Naive thymus-derived CD4-positive, alpha-beta T cell (primary cell): ENCODE measurements around the gene KRT8. TPM values are rescaled to one million over a fixed set of nuclear protein-coding genes. Genes with fewer than 3 reads are reported as not detected.
"Not testable (repeated sequence)": the region's sequence is repeated elsewhere in the genome, so short reads cannot be mapped to it uniquely, and the experiment has no call there.

Experiments used
- ATAC-seq: fragments of 150-1000 bp; cut with Tn5 transposase; 2 replicates; pipeline ENCODE4 v1.10.0; 2021; ENCODE audit warnings: mild to moderate bottlenecking, moderate library complexity
- CTCF ChIA-PET: fragments of 350-600 bp; sonication (Branson Sonifier 250); formaldehyde crosslinking; loops from one replicate; lab custom pipeline; 2021; ENCODE audit warnings: antibody characterized with exemption; lab: Charles Lee
- POLR2A ChIA-PET: fragments of 350-600 bp; sonication (Branson Sonifier 250); formaldehyde crosslinking; loops from one replicate; lab custom pipeline; 2021; ENCODE audit warnings: antibody characterized with exemption, inconsistent platforms; lab: Charles Lee
- DNase-seq, 9 donors: peaks; one replicate each; pipeline versions ENCODE4 v3.0.0 to v3.0.0-alpha.2; 2020 to 2022; ENCODE audit warnings: mixed read lengths in 1 of 9
- H3K27ac ChIP-seq: one replicate; pipeline ENCODE4 v1.7.0; 2013; ENCODE audit warnings: mild to moderate bottlenecking, low read depth, low read length, moderate library complexity
- H3K27me3 ChIP-seq, 2 donors: one replicate each; pipeline ENCODE4 v1.7.0; 2013; ENCODE audit warnings: low read length in 2 of 2, mild to moderate bottlenecking in 2 of 2, moderate library complexity in 2 of 2; ENCODE audit not compliant: control insufficient read depth in 2 of 2, insufficient read depth in 2 of 2
- H3K36me3 ChIP-seq, 3 experiments: 1 replicate in 2 of 3; 2 replicates in 1 of 3; pipeline ENCODE4 v1.7.0; 2013; ENCODE audit warnings: low read length in 3 of 3, mild to moderate bottlenecking in 3 of 3, moderate library complexity in 1 of 3; ENCODE audit not compliant: insufficient read depth in 3 of 3, control insufficient read depth in 2 of 3
- H3K4me1 ChIP-seq, 2 donors: one replicate each; pipeline ENCODE4 v1.7.0; 2013; ENCODE audit warnings: low read length in 2 of 2, mild to moderate bottlenecking in 2 of 2, moderate library complexity in 1 of 2; ENCODE audit not compliant: control insufficient read depth in 2 of 2, insufficient read depth in 2 of 2
- H3K4me3 ChIP-seq: 2 replicates; pipeline ENCODE4 v1.7.0; 2013; ENCODE audit warnings: mild to moderate bottlenecking, low read length
- H3K9me3 ChIP-seq, 3 experiments: 1 replicate in 2 of 3; 2 replicates in 1 of 3; pipeline ENCODE4 v1.7.0; 2013; ENCODE audit warnings: low read length in 3 of 3; ENCODE audit not compliant: control insufficient read depth in 2 of 3
- H3K27ac Mint-ChIP-seq, 9 donors: one replicate each; pipeline ENCODE4 v1.8.0; 2020 to 2022; ENCODE audit warnings: mixed read lengths in 9 of 9, mild to moderate bottlenecking in 8 of 9, moderate library complexity in 5 of 9, inconsistent platforms in 2 of 9
- H3K27me3 Mint-ChIP-seq, 5 donors: one replicate each; pipeline ENCODE4 v1.8.0; 2021 to 2022; ENCODE audit warnings: mixed read lengths in 5 of 5, mild to moderate bottlenecking in 1 of 5
- H3K36me3 Mint-ChIP-seq, 5 donors: one replicate each; pipeline ENCODE4 v1.8.0; 2020 to 2022; ENCODE audit warnings: mixed read lengths in 5 of 5, mild to moderate bottlenecking in 3 of 5, inconsistent platforms in 1 of 5
- H3K4me1 Mint-ChIP-seq, 7 donors: one replicate each; pipeline ENCODE4 v1.8.0; 2020 to 2022; ENCODE audit warnings: mixed read lengths in 7 of 7, mild to moderate bottlenecking in 3 of 7, inconsistent platforms in 1 of 7
- H3K4me3 Mint-ChIP-seq, 10 donors: one replicate each; pipeline ENCODE4 v1.8.0; 2020 to 2022; ENCODE audit warnings: mild to moderate bottlenecking in 10 of 10, mixed read lengths in 10 of 10, moderate library complexity in 6 of 10, inconsistent platforms in 2 of 10
- H3K9me3 Mint-ChIP-seq, 11 donors: one replicate each; pipeline ENCODE4 v1.8.0; 2020 to 2022; ENCODE audit warnings: mixed read lengths in 11 of 11, mild to moderate bottlenecking in 4 of 11, inconsistent platforms in 1 of 11, moderate library complexity in 1 of 11
- intact Hi-C, 2 donors: fragments of 100-400 bp; cut with micrococcal nuclease; formaldehyde crosslinking; loops; one replicate each; pipeline ENCODE4 v1.15.1; 2023
- polyA plus RNA-seq, 2 donors: library from polyadenylated mRNA; unstranded; fragments of 300-500 nt; fragmentation: Illumina TruSeq; gene quantifications; one replicate each; pipeline ENCODE4 v1.2.3, GENCODE V29; 2021
- total RNA-seq, 6 experiments: library from RNA in 5 of 6; stranded (reverse) in 5 of 6; gene quantifications; 1 replicate in 5 of 6; 2 replicates in 1 of 6; pipeline ENCODE4 v1.2.3 and lab custom pipeline; 2021 to 2026

Gene KRT8
- total and polyA plus RNA-seq, 7 experiments from 2014 or later, result 0.09 to 0.62 (median 0.56) TPM; not detected in 2

GRCh38 chr12:52884526-52885293 is 20.2 kb downstream of the KRT8 start:
- intact Hi-C loops, result loop anchor here (1.0 kb wide), 1 partner anchor 97 kb away; no protein-coding TSS in a partner anchor
- peak; percentile 87 for ATAC-seq
- DNase-seq, result peak; percentile 59 to 85 (median 76)
- no peak overlapping the region for H3K27ac ChIP-seq
- ChIA-PET CTCF (interaction anchor here (0.6 to 22.1 kb wide), 32 partner anchors 9 to 607 kb away, joined by 3 to 731 read pairs (median 5); partner anchors contain the start of genes KRT1, KRT18 and KRT74), POLR2A (interaction anchor here (3.2 kb wide), 1 partner anchor 96 kb away, joined by 18 read pairs; no protein-coding TSS in a partner anchor)
- H3K27me3 ChIP-seq, result peaks cover 0 to 3% of the 10 kb centered on the region in 2 donors
- no peak overlapping the region for H3K27ac Mint-ChIP-seq
- H3K27me3 Mint-ChIP-seq, result peaks cover 0 to 22% (median 8%) of the 10 kb centered on the region in 5 donors
- H3K4me1 Mint-ChIP-seq, result peaks cover 0 to 7% (median 5%) of the 10 kb centered on the region in 7 donors
- H3K9me3 ChIP-seq, result no peaks in the 10 kb centered on the region
- no peaks in the 10 kb centered on the region for H3K9me3 Mint-ChIP-seq
- no peak overlapping the region for H3K4me3 ChIP-seq
- H3K4me1 ChIP-seq, result peaks cover 5 to 6% of the 10 kb centered on the region in 2 donors
- H3K36me3 ChIP-seq, result no peaks in the 10 kb centered on the region
- H3K4me3 Mint-ChIP-seq, result no peak overlapping the region
- H3K36me3 Mint-ChIP-seq, result no peaks in the 10 kb centered on the region

GRCh38 chr12:52880499-52880898 is 24.4 kb downstream of the KRT8 start:
- intact Hi-C loops, result loop anchor here in 1 of 2 donors (1.0 kb wide), 2 partner anchors 101 to 728 kb away; no protein-coding TSS in a partner anchor
- H3K4me3 Mint-ChIP-seq, result peak overlapping the region in 4 of 10 donors; percentile 71 to 80 (median 76)
- H3K27ac ChIP-seq, H3K4me3 ChIP-seq, H3K9me3 ChIP-seq, ATAC-seq, H3K9me3 Mint-ChIP-seq, H3K36me3 Mint-ChIP-seq, H3K27me3 ChIP-seq, H3K36me3 ChIP-seq, DNase-seq, H3K4me1 ChIP-seq: not testable (repeated sequence)
- peak overlapping the region in 1 of 9 donors; percentile 46 for H3K27ac Mint-ChIP-seq
- H3K27me3 Mint-ChIP-seq, result peaks cover 0 to 19% (median 8%) of the 10 kb centered on the region in 5 donors
- ChIA-PET POLR2A (interaction anchor here (0.7 to 1.0 kb wide), 3 partner anchors 173 to 267 kb away, joined by 3 read pairs; no protein-coding TSS in a partner anchor), CTCF (interaction anchor here (0.6 to 22.1 kb wide), 29 partner anchors 9 to 740 kb away, joined by 3 to 731 read pairs (median 4); partner anchors contain the start of genes KRT1, KRT5 and KRT74)
- peaks cover 0 to 11% (median 7%) of the 10 kb centered on the region in 7 donors for H3K4me1 Mint-ChIP-seq

- Mint-ChIP-seq H3K4me1 (peaks cover 3 to 13% (median 11%) of the 10 kb centered on the region in 7 donors), H3K4me3 (peak overlapping the region; percentile 51 to 85 (median 76)), H3K27me3 (peaks cover 0 to 21% (median 8%) of the 10 kb centered on the region in 5 donors), H3K27ac (peak overlapping the region in 6 of 9 donors; percentile 5 to 54 (median 32)), H3K9me3 (no peaks in the 10 kb centered on the region), H3K36me3 (no peaks in the 10 kb centered on the region)
- Histone ChIP-seq H3K27ac (no peak overlapping the region), H3K9me3 (no peaks in the 10 kb centered on the region), H3K27me3 (peaks cover 0 to 3% of the 10 kb centered on the region in 2 donors), H3K36me3 (no peaks in the 10 kb centered on the region), H3K4me3 (peak overlapping the region; percentile 48), H3K4me1 (peaks cover 5 to 6% of the 10 kb centered on the region in 2 donors)
- ATAC-seq, result peak; percentile 99
- ChIA-PET CTCF (interaction anchor here (0.6 to 22.1 kb wide), 52 partner anchors 9 to 1870 kb away, joined by 3 to 731 read pairs (median 4); partner anchors contain the start of genes KRT1, KRT5 and KRT74), POLR2A (interaction anchor here (0.7 to 2.9 kb wide), 6 partner anchors 171 to 295 kb away, joined by 3 to 26 read pairs (median 4); no protein-coding TSS in a partner anchor)
- DNase-seq, result peak; percentile 67 to 84 (median 79)
- intact Hi-C loops, result loop anchor here (1.0 to 5.0 kb wide), 10 partner anchors 9 to 727 kb away; partner anchors contain the start of gene KRT18 (in 1 of the 2)
Measured at GRCh38 chr12:52879394-52880351, 25.2 kb downstream of the KRT8 start.

DNA sequence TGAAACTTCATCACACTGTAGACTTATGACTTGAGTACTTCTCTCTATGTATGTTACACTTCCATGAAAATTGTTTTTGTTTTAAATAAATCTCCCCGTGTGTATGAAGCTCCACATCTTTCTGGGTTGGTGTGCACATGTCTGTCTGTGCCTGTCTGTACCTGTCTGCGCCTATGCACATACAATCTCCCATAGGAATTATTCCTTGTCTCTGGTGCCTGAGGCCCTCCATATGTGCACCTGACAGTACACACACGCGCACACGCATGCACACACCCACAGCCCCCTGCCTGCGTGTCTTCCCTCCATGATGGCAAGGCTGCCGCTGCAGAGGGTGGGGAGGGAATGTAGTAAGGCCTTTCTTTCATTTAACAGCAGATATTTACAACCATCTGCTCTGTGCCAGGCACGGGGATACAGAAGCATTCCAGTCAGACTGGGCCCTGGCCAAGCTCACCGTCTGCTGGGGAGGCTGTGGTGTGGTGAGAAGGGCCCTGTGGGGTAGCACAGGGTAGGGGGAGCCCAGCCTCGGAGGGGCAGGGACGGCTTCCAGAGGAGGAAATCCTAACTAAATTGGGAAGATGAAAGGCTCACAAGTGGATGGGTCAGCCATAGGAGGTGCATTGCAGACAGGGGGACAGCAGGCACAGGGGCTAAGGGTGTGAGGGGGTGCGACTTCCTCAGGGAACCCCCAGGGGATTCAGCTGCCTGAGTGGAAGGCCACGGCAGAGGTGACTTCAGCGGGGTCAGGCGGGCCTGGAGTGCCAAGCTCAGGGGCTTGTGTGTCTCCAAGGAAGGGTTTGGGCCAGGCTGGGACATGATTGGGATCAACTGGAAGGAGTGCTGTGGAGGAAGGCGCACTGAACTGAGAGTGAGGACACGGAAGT is 26.1 kb downstream of the KRT8 start:
- Histone ChIP-seq H3K36me3 (no peaks in the 10 kb centered on the region), H3K4me1 (peaks cover 6 to 8% of the 10 kb centered on the region in 2 donors), H3K9me3 (no peaks in the 10 kb centered on the region), H3K27ac (no peak overlapping the region), H3K4me3 (no peak overlapping the region), H3K27me3 (peaks cover 0 to 3% of the 10 kb centered on the region in 2 donors)
- DNase-seq, result no peak
- Mint-ChIP-seq H3K9me3 (no peaks in the 10 kb centered on the region), H3K27ac (peak overlapping the region in 2 of 9 donors; percentile 2 to 77), H3K27me3 (peaks cover 0 to 25% (median 8%) of the 10 kb centered on the region in 5 donors), H3K36me3 (no peaks in the 10 kb centered on the region), H3K4me3 (peak overlapping the region in 5 of 10 donors; percentile 51 to 85 (median 71)), H3K4me1 (peaks cover 11 to 19% (median 17%) of the 10 kb centered on the region in 7 donors)
- intact Hi-C loops, result loop anchor here (1.0 to 5.0 kb wide), 8 partner anchors 8 to 722 kb away; partner anchors contain the start of gene KRT18 (in 1 of the 2)
- no peak for ATAC-seq
- CTCF ChIA-PET, result interaction anchor here (0.7 to 22.1 kb wide), 34 partner anchors 8 to 723 kb away, joined by 3 to 731 read pairs (median 4); partner anchors contain the start of genes KRT1 and KRT74
- POLR2A ChIA-PET, result interaction anchor here (1.3 to 2.9 kb wide), 3 partner anchors 248 to 294 kb away, joined by 4 to 26 read pairs (median 4); no protein-coding TSS in a partner anchor

DNA sequence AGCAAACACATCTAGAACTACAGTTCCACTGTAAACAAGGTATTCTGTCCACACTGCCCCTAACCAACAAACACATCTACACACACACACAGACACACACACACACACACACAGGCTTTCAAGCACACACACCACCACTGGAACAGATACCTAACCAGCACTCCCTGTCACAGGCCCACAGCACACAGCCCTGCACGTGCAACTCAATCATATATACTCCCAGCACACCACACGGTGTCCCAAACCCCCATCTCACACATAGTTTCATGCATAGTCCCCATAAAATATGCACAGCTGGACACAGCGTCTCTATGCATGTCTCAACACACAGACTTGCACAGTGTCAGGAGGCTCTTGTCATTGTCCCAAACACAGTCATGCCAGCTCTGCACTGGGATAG is 27.6 kb downstream of the KRT8 start:
- Mint-ChIP-seq H3K36me3 (no peaks in the 10 kb centered on the region), H3K4me1 (peaks cover 15 to 28% (median 26%) of the 10 kb centered on the region in 7 donors), H3K4me3 (peak overlapping the region in 1 of 10 donors; percentile 54), H3K27ac (peak overlapping the region in 1 of 9 donors; percentile 17), H3K9me3 (no peaks in the 10 kb centered on the region), H3K27me3 (peaks cover 0 to 32% (median 8%) of the 10 kb centered on the region in 5 donors)
- DNase-seq (no peak), ATAC-seq (no peak)
- CTCF ChIA-PET, result interaction anchor here (0.5 to 22.1 kb wide), 13 partner anchors 96 to 608 kb away, joined by 3 to 731 read pairs (median 4); partner anchors contain the start of genes KRT1 and KRT74
- H3K4me3 ChIP-seq, result no peak overlapping the region
- POLR2A ChIA-PET, result interaction anchor here (0.7 to 2.9 kb wide), 3 partner anchors 285 to 297 kb away, joined by 3 to 26 read pairs (median 3); no protein-coding TSS in a partner anchor
- peaks cover 0 to 3% of the 10 kb centered on the region in 2 donors for H3K27me3 ChIP-seq
- no peaks in the 10 kb centered on the region for H3K36me3 ChIP-seq
- intact Hi-C loops, result loop anchor here in 1 of 2 donors (5.0 kb wide), 1 partner anchor 485 kb away; no protein-coding TSS in a partner anchor
- H3K27ac ChIP-seq, result no peak overlapping the region
- H3K9me3 ChIP-seq, result no peaks in the 10 kb centered on the region
- peaks cover 6 to 8% of the 10 kb centered on the region in 2 donors for H3K4me1 ChIP-seq
